Fibroblast of lung (primary cell): ENCODE data around the gene DAPK1. TPM values are rescaled to one million over a fixed set of nuclear protein-coding genes. Genes with fewer than 3 reads are reported as not detected.
A peak's percentile ranks its signal among the peaks of the same experiment; 100 is the strongest.

ENCODE experiments used
- DNase-seq, 2 donors: peaks; one replicate each; pipeline versions ENCODE4 v3.0.0 to v3.0.0-alpha.2; 2010; ENCODE audit warnings: low read depth in 2 of 2
- H2AFZ ChIP-seq: 2 replicates; pipeline ENCODE4 v1.5.1; 2012; ENCODE audit warnings: low read length, control low read depth, inconsistent platforms
- H3K27ac ChIP-seq: 2 replicates; pipeline ENCODE4 v1.5.1; 2011; ENCODE audit warnings: low read length, control low read depth; ENCODE audit not compliant: insufficient read depth
- H3K27me3 ChIP-seq: 2 replicates; pipeline ENCODE4 v1.5.1; 2011; ENCODE audit warnings: mild to moderate bottlenecking, low read length; ENCODE audit not compliant: control insufficient read depth, insufficient read depth
- H3K36me3 ChIP-seq: 2 replicates; pipeline ENCODE4 v1.5.1; 2011; ENCODE audit warnings: low read length; ENCODE audit not compliant: control insufficient read depth, insufficient read depth
- H3K4me1 ChIP-seq: 2 replicates; pipeline ENCODE4 v1.5.1; 2011; ENCODE audit warnings: low read length; ENCODE audit not compliant: control insufficient read depth, insufficient read depth; ENCODE audit errors: extremely low read depth
- H3K4me2 ChIP-seq: 2 replicates; pipeline ENCODE4 v1.5.1; 2011; ENCODE audit warnings: low read length, control low read depth; ENCODE audit not compliant: insufficient read depth; ENCODE audit errors: extremely low read depth
- H3K4me3 ChIP-seq, 4 experiments: fragments of 200-600 bp in 1 of 4; sonication (generic) in 1 of 4; replicated peaks in 1 of 4; 2 replicates each; pipeline ENCODE4 v1.5.1; 2011 to 2016; ENCODE audit warnings: low read length in 4 of 4, low read depth in 3 of 4, mild to moderate bottlenecking in 3 of 4, control low read depth in 2 of 4, inconsistent platforms in 1 of 4, mixed read lengths in 1 of 4; ENCODE audit not compliant: insufficient read depth in 1 of 4; ENCODE audit errors: control extremely low read depth in 1 of 4
- H3K79me2 ChIP-seq: 2 replicates; pipeline ENCODE4 v1.5.1; 2012; ENCODE audit warnings: mild to moderate bottlenecking, low read length, inconsistent platforms; ENCODE audit not compliant: control insufficient read depth, insufficient read depth
- H3K9ac ChIP-seq: 2 replicates; pipeline ENCODE4 v1.5.1; 2011; ENCODE audit warnings: mild to moderate bottlenecking, low read length, control low read depth; ENCODE audit not compliant: insufficient read depth
- H3K9me3 ChIP-seq: 2 replicates; pipeline ENCODE4 v1.5.1; 2012; ENCODE audit warnings: low read depth, low read length; ENCODE audit not compliant: control insufficient read depth, insufficient read depth
- H4K20me1 ChIP-seq: 2 replicates; pipeline ENCODE4 v1.5.1; 2011; ENCODE audit warnings: low read length; ENCODE audit not compliant: control insufficient read depth, insufficient read depth; ENCODE audit errors: extremely low read depth
- EZH2 ChIP-seq: IDR thresholded peaks from 2 replicates; pipeline ENCODE4 v1.5.1; 2012; ENCODE audit warnings: low read length, control low read depth, mild to moderate bottlenecking; ENCODE audit errors: missing control alignments
- polyA plus RNA-seq, 2 donors: library from polyadenylated mRNA; depleted of rRNA in 1 of 2; stranded (reverse) in 1 of 2; unstranded in 1 of 2; fragments of >200 nt; gene quantifications; 2 replicates each; pipeline ENCODE4 v1.2.1, GENCODE V29; 2011 to 2012; ENCODE audit warnings: missing spikeins in 1 of 2
- total RNA-seq: library from RNA; depleted of rRNA; stranded (reverse); fragments of >200 nt; gene quantifications from 2 replicates; pipeline ENCODE4 v1.2.1, GENCODE V29; 2014
- TF ChIP-seq, protein P1 (sequence below), 2 donors: IDR thresholded peaks in 1 of 2; conservative IDR thresholded peaks in 1 of 2; 1 replicate in 1 of 2; 2 replicates in 1 of 2; pipeline ENCODE4 v1.5.1; 2011 to 2012; ENCODE audit warnings: low read length in 2 of 2, control low read depth in 1 of 2, inconsistent platforms in 1 of 2, low read depth in 1 of 2, mild to moderate bottlenecking in 1 of 2

DAPK1 gene
- total and polyA plus RNA-seq, 2 donors (not counting 1 experiment from before 2014, with no cell fraction given): 1.1 to 15.5 TPM

DNA sequence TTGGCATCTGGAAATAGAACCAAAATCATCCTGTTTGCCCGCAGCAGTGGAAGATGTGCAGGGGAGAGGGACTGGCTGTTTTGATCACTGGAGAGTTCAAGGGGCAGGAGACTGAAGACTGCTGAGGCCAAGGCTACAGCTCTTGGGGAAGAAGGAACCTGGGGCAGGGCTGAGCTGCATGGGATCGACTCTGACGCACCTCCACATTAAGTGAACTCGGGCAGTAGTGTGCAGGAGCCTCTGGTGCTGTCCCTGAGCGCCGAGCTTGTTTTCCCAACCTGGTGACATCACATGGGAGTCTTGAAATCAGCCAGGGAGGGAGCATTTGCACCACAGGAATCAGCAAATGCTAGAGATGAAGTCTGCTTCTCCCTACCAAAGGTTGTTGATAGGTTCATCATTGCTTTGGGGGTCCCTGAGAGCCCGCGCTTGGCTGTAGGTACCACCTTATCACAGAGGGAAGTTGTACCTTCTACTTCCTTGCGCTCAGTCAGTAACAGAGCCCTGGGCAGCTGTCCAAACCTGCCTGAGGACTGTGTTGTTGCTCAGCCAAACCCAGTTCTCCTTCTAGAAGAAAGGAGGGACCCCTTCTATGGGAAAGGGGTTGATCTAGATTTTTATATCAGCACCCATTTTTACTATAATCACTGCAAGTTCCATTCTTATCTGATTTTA lies 175.9 kb downstream of the DAPK1 start:
- H3K9me3 ChIP-seq: no peaks in the 10 kb centered on the region
- H3K4me2 ChIP-seq: no peak overlapping the region
- no peak overlapping the region for H2AFZ ChIP-seq
- no peak for DNase-seq
- H3K36me3 ChIP-seq: no peaks in the 10 kb centered on the region
- H3K4me1 ChIP-seq: no peaks in the 10 kb centered on the region
- no peak overlapping the region for H3K27ac ChIP-seq
- H3K27me3 ChIP-seq: no peaks in the 10 kb centered on the region
- no peak overlapping the region for H3K9ac ChIP-seq
- H4K20me1 ChIP-seq: no peaks in the 10 kb centered on the region
- TF ChIP-seq EZH2: no peak
- TF ChIP-seq, protein P1, sequence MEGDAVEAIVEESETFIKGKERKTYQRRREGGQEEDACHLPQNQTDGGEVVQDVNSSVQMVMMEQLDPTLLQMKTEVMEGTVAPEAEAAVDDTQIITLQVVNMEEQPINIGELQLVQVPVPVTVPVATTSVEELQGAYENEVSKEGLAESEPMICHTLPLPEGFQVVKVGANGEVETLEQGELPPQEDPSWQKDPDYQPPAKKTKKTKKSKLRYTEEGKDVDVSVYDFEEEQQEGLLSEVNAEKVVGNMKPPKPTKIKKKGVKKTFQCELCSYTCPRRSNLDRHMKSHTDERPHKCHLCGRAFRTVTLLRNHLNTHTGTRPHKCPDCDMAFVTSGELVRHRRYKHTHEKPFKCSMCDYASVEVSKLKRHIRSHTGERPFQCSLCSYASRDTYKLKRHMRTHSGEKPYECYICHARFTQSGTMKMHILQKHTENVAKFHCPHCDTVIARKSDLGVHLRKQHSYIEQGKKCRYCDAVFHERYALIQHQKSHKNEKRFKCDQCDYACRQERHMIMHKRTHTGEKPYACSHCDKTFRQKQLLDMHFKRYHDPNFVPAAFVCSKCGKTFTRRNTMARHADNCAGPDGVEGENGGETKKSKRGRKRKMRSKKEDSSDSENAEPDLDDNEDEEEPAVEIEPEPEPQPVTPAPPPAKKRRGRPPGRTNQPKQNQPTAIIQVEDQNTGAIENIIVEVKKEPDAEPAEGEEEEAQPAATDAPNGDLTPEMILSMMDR (conservative IDR thresholded peaks at IDR 0.05 in 1 of 2, IDR thresholded peaks at IDR 0.05 in 1 of 2; ENCODE audit: low read depth in 1 of 2, low read length in 2 of 2): no peak
- no peaks in the 10 kb centered on the region for H3K79me2 ChIP-seq
- H3K4me3 ChIP-seq: no peak overlapping the region

DNA sequence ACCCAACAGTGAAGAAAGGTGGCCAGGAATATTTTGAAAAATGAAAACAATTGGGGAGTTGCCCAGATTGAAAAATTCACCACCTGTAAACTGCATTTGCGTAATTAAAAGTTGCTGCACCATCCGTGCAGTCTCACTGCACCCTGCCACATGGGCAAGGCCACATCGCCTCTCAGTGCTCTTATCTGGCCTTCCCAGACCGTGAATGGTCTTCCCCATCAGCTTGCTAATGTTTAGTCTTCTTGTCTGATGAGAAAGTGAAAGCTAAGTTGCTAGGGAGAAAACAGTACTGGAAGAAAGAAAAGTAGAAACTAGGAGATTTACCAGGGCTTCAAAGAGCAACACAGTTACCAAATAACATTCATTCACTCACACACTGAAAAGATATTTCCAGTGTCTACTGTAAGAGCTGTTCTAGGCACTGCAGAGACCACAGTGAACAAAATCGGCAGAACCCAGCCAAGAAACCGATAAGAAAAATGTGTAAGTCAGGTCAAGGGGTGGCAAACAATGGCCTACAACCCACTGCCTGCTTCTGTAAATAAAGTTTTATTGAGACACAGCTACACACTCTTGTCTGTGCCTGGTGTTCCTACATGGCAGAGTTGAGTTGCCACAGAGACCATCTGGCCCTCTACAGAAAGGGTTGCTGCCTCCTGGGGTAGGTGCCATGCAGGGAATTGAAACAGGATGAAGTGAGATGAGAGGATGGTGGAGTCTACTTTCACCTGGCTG lies 177.1 kb downstream of the DAPK1 start:
- no peak overlapping the region for H3K9ac ChIP-seq
- H3K4me1 ChIP-seq: no peaks in the 10 kb centered on the region
- peak in 1 of 2 donors; percentile 3 for DNase-seq
- TF ChIP-seq, protein P1 (conservative IDR thresholded peaks at IDR 0.05 in 1 of 2, IDR thresholded peaks at IDR 0.05 in 1 of 2; ENCODE audit: low read depth in 1 of 2, low read length in 2 of 2): no peak
- no peak for TF ChIP-seq EZH2
- no peak overlapping the region for H3K27ac ChIP-seq
- H3K9me3 ChIP-seq: no peaks in the 10 kb centered on the region
- no peaks in the 10 kb centered on the region for H4K20me1 ChIP-seq
- H3K36me3 ChIP-seq: no peaks in the 10 kb centered on the region
- no peak overlapping the region for H3K4me3 ChIP-seq
- H3K79me2 ChIP-seq: no peaks in the 10 kb centered on the region
- H2AFZ ChIP-seq: no peak overlapping the region
- H3K4me2 ChIP-seq: no peak overlapping the region
- H3K27me3 ChIP-seq: no peaks in the 10 kb centered on the region

DNA sequence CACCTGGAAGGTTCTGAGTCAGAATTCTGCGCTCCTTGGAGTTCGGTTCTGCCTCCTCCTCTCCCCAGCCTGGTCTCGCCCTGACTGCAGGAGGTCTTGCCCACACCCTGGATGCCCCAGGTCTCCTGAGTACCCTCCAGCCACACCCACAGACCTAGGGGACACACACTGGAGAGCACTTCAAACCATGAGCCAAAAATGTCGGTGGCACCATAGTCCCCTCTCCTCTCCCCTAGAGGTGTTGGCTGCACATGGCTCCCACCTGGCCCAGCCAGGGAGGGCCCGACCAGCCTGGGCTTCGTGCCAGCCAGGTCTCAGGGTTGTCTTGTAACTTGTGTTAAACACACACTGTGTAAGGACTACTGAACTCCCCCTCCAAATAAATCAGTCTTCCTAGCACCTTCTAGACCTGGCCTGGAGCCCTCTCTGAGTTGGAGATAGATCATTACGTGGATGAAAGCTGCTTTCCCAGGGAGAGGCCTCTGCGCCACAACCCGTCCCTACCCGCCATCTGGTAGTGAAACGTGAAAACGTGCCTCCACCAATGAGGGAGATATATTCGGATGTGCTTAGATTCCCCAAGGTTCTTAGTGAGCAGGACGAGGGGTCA lies 178.3 kb downstream of the DAPK1 start:
- Histone ChIP-seq H3K9ac (no peak overlapping the region), H3K4me3 (no peak overlapping the region), H3K27me3 (no peaks in the 10 kb centered on the region), H4K20me1 (no peaks in the 10 kb centered on the region), H3K9me3 (no peaks in the 10 kb centered on the region), H3K4me1 (no peaks in the 10 kb centered on the region), H2AFZ (no peak overlapping the region), H3K36me3 (no peaks in the 10 kb centered on the region), H3K27ac (no peak overlapping the region), H3K79me2 (no peaks in the 10 kb centered on the region), H3K4me2 (no peak overlapping the region)
- no peak for DNase-seq
- TF ChIP-seq EZH2: no peak
- TF ChIP-seq, protein P1 (conservative IDR thresholded peaks at IDR 0.05 in 1 of 2, IDR thresholded peaks at IDR 0.05 in 1 of 2; ENCODE audit: low read depth in 1 of 2, low read length in 2 of 2): no peak
